GM19099 (cell line): ENCODE measurements around the gene C4orf36.

ENCODE experiments used
- POLR2A ChIP-seq: IDR thresholded peaks from 3 replicates; pipeline ENCODE4 v1.6.1; 2011; ENCODE audit warnings: low read depth; ENCODE audit not compliant: insufficient read length; ENCODE audit errors: extremely low read depth

C4orf36 gene, protein sequence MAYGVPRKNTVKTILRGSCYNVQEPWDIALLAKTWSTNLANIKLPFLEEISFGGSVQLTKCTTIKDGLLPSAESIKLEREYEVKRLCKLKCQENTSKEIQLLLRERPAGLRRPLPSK

GRCh38 chr4:86891762-86892635 is at the start of gene C4orf36:
C4orf36 (minus strand) TSS chr4:86892422; CDS start chr4:86891520, 902 bp downstream.
- TF ChIP-seq POLR2A = no peak

DNA sequence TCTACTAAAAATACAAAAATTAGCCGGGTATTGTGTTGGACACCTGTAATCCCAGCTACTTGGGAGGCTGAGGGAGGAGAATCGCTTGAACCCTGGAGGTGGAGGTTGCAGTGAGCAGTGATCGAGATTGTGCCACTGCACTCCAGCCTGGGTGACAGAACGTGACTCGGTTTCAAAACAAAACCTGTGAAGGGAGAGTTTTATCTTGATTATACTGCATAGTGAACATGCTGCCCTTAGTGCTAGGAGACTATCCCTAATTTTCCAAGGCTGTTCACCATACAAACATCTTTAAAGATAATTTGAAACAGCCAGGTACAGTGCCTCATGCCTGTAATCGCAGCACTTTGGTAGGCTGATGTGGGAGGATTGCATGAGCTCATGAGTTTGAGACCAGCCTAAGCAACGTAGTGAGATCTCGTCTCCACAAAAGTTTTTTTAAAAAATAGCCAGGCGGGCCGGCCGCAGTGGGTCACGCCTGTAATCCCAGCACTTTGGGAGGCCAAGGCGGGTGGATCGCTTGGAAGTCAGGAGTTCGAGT is 48.8 kb upstream of the C4orf36 start:
- no peak for TF ChIP-seq POLR2A

- TF ChIP-seq POLR2A = peak; percentile 36
Measured at GRCh38 chr4:86939729-86940575, 47.7 kb upstream of the C4orf36 start.

DNA sequence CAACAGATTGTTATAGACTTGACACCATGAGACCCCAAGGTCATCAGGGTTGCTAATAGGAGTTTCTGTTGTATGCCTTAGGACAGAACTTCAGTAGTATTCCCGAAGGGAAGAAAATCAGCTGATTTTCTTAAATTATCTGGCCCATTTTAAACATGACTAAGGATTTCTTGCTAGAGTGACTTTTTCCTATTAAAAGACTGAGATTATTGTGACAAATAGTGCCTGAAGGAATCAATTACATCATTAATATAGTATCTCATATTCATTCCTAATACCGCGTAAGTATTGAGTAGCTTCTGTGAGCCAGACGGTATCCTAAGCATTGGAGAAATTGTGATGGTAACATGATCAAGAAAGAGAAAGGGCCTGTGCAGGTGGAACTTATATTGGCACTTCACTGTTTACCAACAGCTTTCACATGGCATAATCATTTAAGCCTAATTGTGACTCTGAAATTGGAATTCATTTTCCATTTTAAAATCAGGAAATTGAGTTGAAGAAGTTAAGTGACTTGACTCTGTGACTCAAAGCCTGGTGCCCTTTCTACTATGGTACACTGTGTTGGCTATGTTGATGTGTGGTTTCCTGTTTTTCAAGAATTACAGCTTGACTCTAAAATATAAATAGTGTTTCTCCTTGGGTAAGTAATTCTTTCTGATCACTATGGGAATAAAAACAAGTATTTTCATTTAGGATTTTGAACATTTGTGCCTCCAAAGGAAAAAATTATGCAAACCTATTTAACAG is 46.7 kb upstream of the C4orf36 start:
- TF ChIP-seq POLR2A = no peak

DNA sequence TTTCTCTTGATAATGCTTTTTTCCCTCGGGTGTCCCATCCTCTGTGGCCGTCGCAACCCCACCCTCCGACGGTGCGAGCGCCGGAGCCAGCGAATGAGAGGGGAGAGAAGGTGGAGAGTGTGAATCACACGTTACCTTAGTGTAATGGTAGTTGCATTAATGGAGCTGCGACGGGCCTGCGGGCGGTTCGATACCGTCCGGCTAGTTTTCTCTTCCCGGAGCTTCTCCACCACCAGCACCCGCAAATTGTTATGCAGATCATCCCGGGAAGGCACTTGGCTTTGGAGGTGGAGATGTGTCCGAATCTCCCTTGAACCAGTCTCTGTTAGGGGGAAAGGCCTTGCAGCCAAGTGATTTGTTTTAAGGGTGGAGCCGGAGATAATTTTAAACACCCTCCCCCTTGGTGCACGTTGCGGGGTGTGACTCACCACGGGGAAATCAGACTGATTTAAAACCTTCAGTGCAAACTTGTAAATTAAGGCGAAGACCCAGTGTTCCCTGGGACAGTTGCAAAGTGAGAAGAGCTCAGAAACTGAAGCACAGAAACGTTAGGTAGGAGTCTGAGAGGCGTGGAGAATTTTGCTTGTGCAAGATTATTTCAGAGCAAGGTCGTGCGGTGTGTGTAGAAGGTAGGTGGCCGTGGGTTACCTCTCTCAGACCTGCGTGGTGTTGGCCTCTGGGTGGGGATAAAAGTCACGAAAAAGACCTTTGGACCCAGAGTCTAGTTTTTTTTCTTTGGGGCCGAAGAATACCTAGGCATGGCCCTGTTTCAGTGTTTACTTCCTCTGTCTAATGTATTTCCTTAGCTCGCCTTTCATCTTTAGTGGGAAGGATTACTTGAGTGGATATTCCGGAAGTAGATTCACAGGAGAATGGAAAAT is 43.9 kb upstream of the C4orf36 start:
- peak; percentile 63 for TF ChIP-seq POLR2A

- TF ChIP-seq POLR2A = no peak
Measured at GRCh38 chr4:86935566-86935852, 43.3 kb upstream of the C4orf36 start.

GRCh38 chr4:86934771-86935565 is 42.7 kb upstream of the C4orf36 start, which contains the start of gene AFF1:
AFF1 (plus strand) TSS chr4:86935011; CDS start chr4:86948534, 13,523 bp downstream.
- TF ChIP-seq POLR2A = peak; percentile 93

- no peak for TF ChIP-seq POLR2A
Measured at GRCh38 chr4:86934147-86934770, 42.0 kb upstream of the C4orf36 start.

DNA sequence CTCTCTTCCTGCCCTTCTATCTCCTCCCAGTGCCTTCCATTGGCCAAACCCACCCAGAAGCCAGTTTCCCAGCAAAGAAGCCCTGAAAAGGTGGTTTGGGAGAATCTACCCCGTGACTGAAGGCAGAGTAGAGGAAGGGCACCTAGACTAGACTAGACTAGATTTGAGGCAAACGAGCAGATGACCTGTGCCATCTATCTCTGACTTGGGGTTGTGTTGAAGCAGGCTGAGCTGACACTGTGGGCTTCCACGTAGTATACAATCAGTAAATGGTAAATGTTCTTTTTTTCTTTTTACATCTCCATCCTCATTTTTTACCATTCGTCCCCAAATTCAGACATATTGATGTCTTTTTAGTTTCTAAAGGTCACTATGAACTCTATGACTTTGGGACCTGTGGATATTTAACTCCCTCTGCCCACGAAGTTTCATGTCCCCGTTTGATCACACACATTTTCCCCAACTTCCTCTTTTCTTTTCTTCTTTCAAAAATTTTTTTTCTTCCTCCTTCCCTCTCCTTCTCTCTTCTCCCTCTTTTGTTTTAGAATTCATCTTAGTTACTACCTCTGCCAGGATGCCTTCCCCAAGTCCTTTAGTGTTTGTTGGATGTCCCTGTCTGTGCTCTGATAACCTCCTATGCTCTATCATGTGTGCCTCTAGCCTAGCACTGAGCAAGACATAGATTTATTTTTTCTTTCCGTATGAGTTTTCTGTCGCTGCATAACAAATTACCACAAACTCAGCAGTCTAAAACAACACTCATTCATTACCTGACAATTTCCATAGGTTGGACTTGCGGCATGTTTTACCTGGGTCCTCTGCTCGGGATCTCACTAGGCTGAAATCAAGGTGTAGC is 36.4 kb upstream of the C4orf36 start:
- no peak for TF ChIP-seq POLR2A

GRCh38 chr4:86927843-86928395 is 35.7 kb upstream of the C4orf36 start:
- TF ChIP-seq POLR2A = no peak

GRCh38 chr4:86926435-86927086 is 34.3 kb upstream of the C4orf36 start:
- TF ChIP-seq POLR2A = no peak
